SU-DHL-6 (cell line): Measurements from ENCODE around the gene LPAR1.
"Not testable (repeated sequence)": the region's sequence is repeated elsewhere in the genome, so short reads cannot be mapped to it uniquely, and the experiment has no call there.

Experiments used
- H2AFZ ChIP-seq: fragments of 200-600 bp; sonication (generic); 2 replicates; pipeline ENCODE4 v1.6.1; 2014; ENCODE audit warnings: low read depth, mild to moderate bottlenecking, moderate library complexity, mixed read lengths, antibody characterized with exemption, low read length; ENCODE audit not compliant: severe bottlenecking
- H3F3A ChIP-seq: fragments of 200-600 bp; shearing (Covaris generic); 2 replicates; pipeline ENCODE4 v1.6.0; 2016; ENCODE audit warnings: antibody characterized with exemption, mild to moderate bottlenecking; ENCODE audit not compliant: insufficient read depth
- H3K27ac ChIP-seq: fragments of 200-600 bp; sonication (generic); 2 replicates; pipeline ENCODE4 v1.5.1; 2016; ENCODE audit warnings: low read depth, mild to moderate bottlenecking, low read length, moderate library complexity, mixed read lengths
- H3K27me3 ChIP-seq: fragments of 200-600 bp; sonication (generic), shearing (Covaris generic); 2 replicates; pipeline ENCODE4 v1.6.0; 2014; ENCODE audit warnings: mild to moderate bottlenecking, low read length
- H3K36me3 ChIP-seq: fragments of 200-600 bp; sonication (generic); 2 replicates; pipeline ENCODE4 v1.6.1; 2014; ENCODE audit warnings: mild to moderate bottlenecking, low read length, mixed read lengths
- H3K4me2 ChIP-seq: fragments of 300-600, 200-600 bp; shearing (Covaris generic), sonication (generic); 2 replicates; pipeline ENCODE4 v1.6.0; 2014; ENCODE audit warnings: low read length, low read depth, mild to moderate bottlenecking; ENCODE audit not compliant: poor library complexity, severe bottlenecking
- H3K4me3 ChIP-seq: fragments of 200-600 bp; sonication (generic); 2 replicates; pipeline ENCODE4 v1.5.1; 2014; ENCODE audit warnings: antibody characterized with exemption, low read length, mild to moderate bottlenecking, mixed read lengths; ENCODE audit not compliant: insufficient read depth, poor library complexity, severe bottlenecking
- H3K79me2 ChIP-seq: fragments of 200-600 bp; sonication (generic); 2 replicates; pipeline ENCODE4 v1.6.1; 2014; ENCODE audit warnings: mild to moderate bottlenecking, low read length, moderate library complexity; ENCODE audit not compliant: insufficient read depth
- H3K9ac ChIP-seq: fragments of 200-600 bp; sonication (generic); 2 replicates; pipeline ENCODE4 v1.7.0; 2014; ENCODE audit warnings: mild to moderate bottlenecking, low read length
- H3K9me2 ChIP-seq: fragments of 200-600 bp; sonication (generic); replicated peaks from 2 replicates; pipeline ENCODE4 v1.6.1; 2014; ENCODE audit warnings: low read length; ENCODE audit not compliant: insufficient read depth
- H3K9me3 ChIP-seq: fragments of 200-600 bp; sonication (generic); 2 replicates; pipeline ENCODE4 v1.6.1; 2014; ENCODE audit warnings: low read length, mixed read lengths; ENCODE audit not compliant: insufficient read depth
- H4K20me1 ChIP-seq: fragments of 200-600 bp; sonication (generic); 2 replicates; pipeline ENCODE4 v1.6.1; 2014; ENCODE audit warnings: low read depth, mild to moderate bottlenecking, antibody characterized with exemption, low read length, moderate library complexity, mixed read lengths
- CTCF ChIP-seq: fragments of 200-600 bp; sonication (generic); IDR thresholded peaks from one replicate; pipeline ENCODE4 v1.5.1; 2017; ENCODE audit warnings: antibody characterized with exemption, mild to moderate bottlenecking, low read length, moderate library complexity; ENCODE audit not compliant: insufficient read depth, poor library complexity, severe bottlenecking
- EZH2phosphoT487 ChIP-seq: fragments of 200-600 bp; sonication (generic), shearing (Covaris generic); conservative IDR thresholded peaks from 2 replicates; pipeline ENCODE4 v1.6.1; 2018; ENCODE audit warnings: mild to moderate bottlenecking, antibody characterized with exemption, low read length, moderate library complexity, mixed read lengths

The LPAR1 gene

GRCh38 chr9:110832926-110833325 is 205.3 kb downstream of the LPAR1 start:
- no peaks in the 10 kb centered on the region for H3K9me3 ChIP-seq
- H3K27me3 ChIP-seq, result no peaks in the 10 kb centered on the region
- no peaks in the 10 kb centered on the region for H3K79me2 ChIP-seq
- no peak for TF ChIP-seq CTCF
- H3K36me3 ChIP-seq, result no peaks in the 10 kb centered on the region
- no peaks in the 10 kb centered on the region for H3F3A ChIP-seq
- no peak overlapping the region for H3K9ac ChIP-seq
- H3K4me2 ChIP-seq, result no peak overlapping the region
- H3K4me3 ChIP-seq, result no peak overlapping the region
- no peak overlapping the region for H3K27ac ChIP-seq
- no peaks in the 10 kb centered on the region for H3K9me2 ChIP-seq
- H2AFZ ChIP-seq, result no peak overlapping the region
- no peaks in the 10 kb centered on the region for H4K20me1 ChIP-seq

DNA sequence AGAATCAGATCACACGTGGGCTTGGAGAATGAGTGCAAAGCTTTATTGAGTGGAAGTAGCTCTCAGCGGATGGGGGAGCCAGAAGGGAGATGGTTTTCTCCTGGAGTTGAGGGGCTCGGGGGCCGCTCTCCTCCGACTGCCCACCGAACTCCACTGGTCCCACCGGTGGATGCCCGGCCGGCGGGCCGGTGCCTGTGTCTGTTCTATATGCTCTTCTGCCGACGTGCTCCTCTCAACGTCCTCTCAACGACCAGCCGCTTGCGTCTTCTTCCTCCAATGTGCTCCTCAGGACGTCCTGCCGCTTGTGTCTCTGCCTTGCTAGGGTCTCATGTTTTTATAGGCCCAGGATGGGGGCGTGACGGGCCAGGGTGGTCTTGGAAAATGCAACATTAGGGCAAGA is 207.8 kb downstream of the LPAR1 start:
- H3K9ac ChIP-seq, result no peak overlapping the region
- no peaks in the 10 kb centered on the region for H3K27me3 ChIP-seq
- no peak overlapping the region for H3K4me3 ChIP-seq
- no peaks in the 10 kb centered on the region for H3K9me2 ChIP-seq
- H3K36me3 ChIP-seq, result no peaks in the 10 kb centered on the region
- no peak overlapping the region for H2AFZ ChIP-seq
- H3K27ac ChIP-seq, result no peak overlapping the region
- H3K9me3 ChIP-seq, result no peaks in the 10 kb centered on the region
- H3F3A ChIP-seq, result no peaks in the 10 kb centered on the region
- no peaks in the 10 kb centered on the region for H4K20me1 ChIP-seq
- no peaks in the 10 kb centered on the region for H3K79me2 ChIP-seq
- no peak for TF ChIP-seq EZH2phosphoT487
- no peak for TF ChIP-seq CTCF
- H3K4me2 ChIP-seq, result no peak overlapping the region

GRCh38 chr9:110828264-110828663 is 210.0 kb downstream of the LPAR1 start:
- H3F3A ChIP-seq, result no peaks in the 10 kb centered on the region
- no peak for TF ChIP-seq EZH2phosphoT487
- H3K4me2 ChIP-seq, result no peak overlapping the region
- H4K20me1 ChIP-seq, result no peaks in the 10 kb centered on the region
- H3K9me3 ChIP-seq, result no peaks in the 10 kb centered on the region
- no peaks in the 10 kb centered on the region for H3K9me2 ChIP-seq
- no peaks in the 10 kb centered on the region for H3K79me2 ChIP-seq
- no peaks in the 10 kb centered on the region for H3K36me3 ChIP-seq
- H3K4me3 ChIP-seq, result no peak overlapping the region
- no peaks in the 10 kb centered on the region for H3K27me3 ChIP-seq
- no peak overlapping the region for H3K27ac ChIP-seq
- H3K9ac ChIP-seq, result no peak overlapping the region
- H2AFZ ChIP-seq, result no peak overlapping the region

GRCh38 chr9:110826400-110826799 is 211.9 kb downstream of the LPAR1 start:
- not testable (repeated sequence) for H3K4me3 ChIP-seq, H3K9ac ChIP-seq, H3F3A ChIP-seq, H3K27ac ChIP-seq, H4K20me1 ChIP-seq, H3K27me3 ChIP-seq, H2AFZ ChIP-seq, H3K36me3 ChIP-seq, H3K9me2 ChIP-seq, H3K79me2 ChIP-seq, H3K9me3 ChIP-seq, H3K4me2 ChIP-seq
